Left kidney (tissue), 1 donor: Measurements from ENCODE around the gene SUSD2. TPM values are rescaled to one million over a fixed set of nuclear protein-coding genes. Genes with fewer than 3 reads are reported as not detected.

ENCODE experiments used
- polyA plus RNA-seq: library from polyadenylated mRNA; unstranded; fragments of 120-200 nt; gene quantifications from one replicate; pipeline ENCODE4 v1.2.1, GENCODE V29; 2013; ENCODE audit not compliant: insufficient read length

Gene SUSD2
- polyA plus RNA-seq, 1 donor, result 15.1 TPM

Other genes starting within 250 kb of the SUSD2 start
- gene GSTT2B, start 220.3 kb upstream of the SUSD2 start, polyA plus RNA-seq, result 6.9 TPM
- gene DDTL, start 214.6 kb upstream of the SUSD2 start, polyA plus RNA-seq, result 11.6 TPM
- gene DDT, start 207.0 kb upstream of the SUSD2 start, polyA plus RNA-seq, result 66.8 TPM
- not detected for gene GSTT2, start 201.4 kb upstream of the SUSD2 start, polyA plus RNA-seq
- gene GSTT4, start 176.0 kb upstream of the SUSD2 start, polyA plus RNA-seq, result not detected
- gene CABIN1, start 170.2 kb upstream of the SUSD2 start, polyA plus RNA-seq, result 52.0 TPM
- 18.3 TPM for gene GGT5, start 63.6 kb downstream of the SUSD2 start, polyA plus RNA-seq
- gene SPECC1L, start 89.3 kb downstream of the SUSD2 start, polyA plus RNA-seq, result 54.1 TPM
- gene ADORA2A, start 246.1 kb downstream of the SUSD2 start, polyA plus RNA-seq, result 7.1 TPM